AG10803 (cell line): ENCODE measurements around the gene HLCS.

Experiments used
- DNase-seq: peaks from one replicate; pipeline ENCODE4 v3.0.0; 2010; ENCODE audit warnings: low read depth
- H3K4me3 ChIP-seq: 2 replicates; pipeline ENCODE4 v1.5.1; 2011; ENCODE audit warnings: mild to moderate bottlenecking, low read length, control low read depth
- TF ChIP-seq, protein P1 (sequence below): conservative IDR thresholded peaks from 2 replicates; pipeline ENCODE4 v1.5.1; 2011; ENCODE audit warnings: mild to moderate bottlenecking, low read length, control low read depth, inconsistent platforms

The HLCS gene

DNA sequence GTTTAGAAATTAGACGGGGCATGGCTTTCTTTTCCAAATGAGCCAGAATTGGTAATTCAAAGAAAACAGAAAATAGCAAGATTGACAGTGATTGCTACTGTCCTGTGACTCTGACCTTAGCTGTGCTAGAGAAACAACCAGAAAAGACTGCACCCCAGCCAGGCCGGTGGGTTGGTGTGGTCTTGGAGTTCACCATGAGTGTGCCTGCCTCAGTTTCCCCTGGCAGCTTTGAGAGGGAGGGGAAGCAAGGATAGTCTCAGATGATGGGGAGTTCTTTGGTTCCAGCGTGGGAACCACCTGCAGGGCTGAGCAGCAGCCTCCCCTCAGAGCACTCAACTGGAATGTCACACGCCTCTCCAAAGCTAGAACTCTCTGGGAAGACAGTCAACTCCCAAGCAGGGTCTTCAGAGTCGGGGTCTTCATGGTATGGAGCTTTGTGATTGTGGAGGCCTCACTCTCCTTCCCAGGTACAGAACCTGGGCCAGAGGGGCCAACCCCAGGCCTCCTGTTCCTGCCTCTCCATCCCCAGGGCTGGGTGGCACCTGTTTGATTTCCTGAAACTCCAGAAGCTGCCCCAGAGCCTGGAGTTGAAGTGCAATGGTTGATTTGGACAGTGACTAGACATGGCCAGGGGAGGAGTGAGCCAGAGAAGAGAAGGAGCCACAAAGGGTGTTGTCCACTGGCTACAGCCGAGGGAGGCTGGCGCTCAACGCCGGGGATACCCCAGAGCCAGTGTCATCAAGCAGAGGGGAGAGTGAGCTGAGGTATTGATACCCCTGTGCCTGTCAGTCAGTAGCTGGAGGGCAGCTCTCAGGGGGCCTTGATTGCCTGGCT, 231.9 kb downstream of the HLCS start:
- TF ChIP-seq, protein P1, sequence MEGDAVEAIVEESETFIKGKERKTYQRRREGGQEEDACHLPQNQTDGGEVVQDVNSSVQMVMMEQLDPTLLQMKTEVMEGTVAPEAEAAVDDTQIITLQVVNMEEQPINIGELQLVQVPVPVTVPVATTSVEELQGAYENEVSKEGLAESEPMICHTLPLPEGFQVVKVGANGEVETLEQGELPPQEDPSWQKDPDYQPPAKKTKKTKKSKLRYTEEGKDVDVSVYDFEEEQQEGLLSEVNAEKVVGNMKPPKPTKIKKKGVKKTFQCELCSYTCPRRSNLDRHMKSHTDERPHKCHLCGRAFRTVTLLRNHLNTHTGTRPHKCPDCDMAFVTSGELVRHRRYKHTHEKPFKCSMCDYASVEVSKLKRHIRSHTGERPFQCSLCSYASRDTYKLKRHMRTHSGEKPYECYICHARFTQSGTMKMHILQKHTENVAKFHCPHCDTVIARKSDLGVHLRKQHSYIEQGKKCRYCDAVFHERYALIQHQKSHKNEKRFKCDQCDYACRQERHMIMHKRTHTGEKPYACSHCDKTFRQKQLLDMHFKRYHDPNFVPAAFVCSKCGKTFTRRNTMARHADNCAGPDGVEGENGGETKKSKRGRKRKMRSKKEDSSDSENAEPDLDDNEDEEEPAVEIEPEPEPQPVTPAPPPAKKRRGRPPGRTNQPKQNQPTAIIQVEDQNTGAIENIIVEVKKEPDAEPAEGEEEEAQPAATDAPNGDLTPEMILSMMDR, result no peak
- no peak overlapping the region for H3K4me3 ChIP-seq
- DNase-seq, result no peak

DNA sequence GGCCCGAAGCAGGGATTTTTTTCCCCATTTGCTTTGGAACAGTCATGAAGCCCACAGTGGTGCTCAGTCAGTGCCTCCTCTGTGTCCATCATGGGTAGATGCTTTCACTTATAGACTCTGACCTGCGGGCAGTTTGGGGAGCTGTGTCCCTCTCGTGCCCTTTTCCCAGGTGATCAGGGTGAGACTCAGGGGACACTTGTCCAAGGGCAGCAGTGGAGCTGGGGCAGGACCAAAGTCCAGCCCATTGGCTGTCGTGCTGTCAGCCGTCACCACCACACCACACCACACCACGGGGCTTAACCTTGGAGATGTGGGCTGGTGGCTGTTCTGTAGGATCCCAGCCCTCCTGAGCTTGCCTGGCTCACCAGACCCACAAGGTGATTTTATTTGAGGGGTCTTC, 232.6 kb downstream of the HLCS start:
- no peak for DNase-seq
- TF ChIP-seq, protein P1, result no peak
- no peak overlapping the region for H3K4me3 ChIP-seq

DNA sequence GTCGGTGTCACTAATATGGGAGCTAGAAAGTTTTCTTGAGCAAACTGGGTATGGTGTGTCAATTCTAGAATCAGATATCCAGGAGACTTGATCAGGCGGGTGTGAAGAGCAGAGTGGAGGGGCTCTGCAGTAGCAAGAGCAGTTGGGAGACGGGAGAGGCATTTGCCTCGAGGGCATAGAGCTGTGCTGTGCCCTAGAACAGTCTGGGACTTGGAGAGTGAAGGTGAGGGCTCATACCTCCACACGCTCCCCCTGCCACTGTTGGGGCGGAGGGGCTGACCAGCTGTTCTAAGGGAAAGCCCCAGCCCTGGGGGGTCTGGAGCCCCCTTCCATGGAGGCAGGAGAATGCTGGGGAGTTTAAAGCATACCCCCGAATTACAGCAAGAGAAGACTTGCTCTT, 233.7 kb downstream of the HLCS start:
- DNase-seq, result no peak
- TF ChIP-seq, protein P1, result no peak
- no peak overlapping the region for H3K4me3 ChIP-seq

DNA sequence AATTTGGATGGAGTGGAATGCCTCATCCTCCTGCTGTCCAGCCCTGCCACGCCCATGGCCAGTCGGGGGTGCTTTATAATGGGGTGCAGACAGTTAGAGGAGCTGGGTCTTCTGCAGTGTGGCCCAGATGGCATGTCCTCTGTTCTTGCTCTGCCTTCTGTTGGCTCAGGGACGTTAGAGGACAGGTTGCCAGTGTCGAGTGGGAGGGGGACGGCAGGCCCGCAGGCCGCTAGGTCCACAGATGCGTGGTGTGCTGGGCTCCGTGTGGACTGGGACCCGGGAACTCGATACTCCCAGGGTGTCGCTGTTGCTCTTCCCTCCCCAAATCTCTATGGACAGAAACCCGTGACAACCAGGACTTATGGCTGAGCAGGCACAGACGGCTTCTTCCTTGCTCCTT, 234.3 kb downstream of the HLCS start:
- DNase-seq, result no peak
- TF ChIP-seq, protein P1, result no peak

DNA sequence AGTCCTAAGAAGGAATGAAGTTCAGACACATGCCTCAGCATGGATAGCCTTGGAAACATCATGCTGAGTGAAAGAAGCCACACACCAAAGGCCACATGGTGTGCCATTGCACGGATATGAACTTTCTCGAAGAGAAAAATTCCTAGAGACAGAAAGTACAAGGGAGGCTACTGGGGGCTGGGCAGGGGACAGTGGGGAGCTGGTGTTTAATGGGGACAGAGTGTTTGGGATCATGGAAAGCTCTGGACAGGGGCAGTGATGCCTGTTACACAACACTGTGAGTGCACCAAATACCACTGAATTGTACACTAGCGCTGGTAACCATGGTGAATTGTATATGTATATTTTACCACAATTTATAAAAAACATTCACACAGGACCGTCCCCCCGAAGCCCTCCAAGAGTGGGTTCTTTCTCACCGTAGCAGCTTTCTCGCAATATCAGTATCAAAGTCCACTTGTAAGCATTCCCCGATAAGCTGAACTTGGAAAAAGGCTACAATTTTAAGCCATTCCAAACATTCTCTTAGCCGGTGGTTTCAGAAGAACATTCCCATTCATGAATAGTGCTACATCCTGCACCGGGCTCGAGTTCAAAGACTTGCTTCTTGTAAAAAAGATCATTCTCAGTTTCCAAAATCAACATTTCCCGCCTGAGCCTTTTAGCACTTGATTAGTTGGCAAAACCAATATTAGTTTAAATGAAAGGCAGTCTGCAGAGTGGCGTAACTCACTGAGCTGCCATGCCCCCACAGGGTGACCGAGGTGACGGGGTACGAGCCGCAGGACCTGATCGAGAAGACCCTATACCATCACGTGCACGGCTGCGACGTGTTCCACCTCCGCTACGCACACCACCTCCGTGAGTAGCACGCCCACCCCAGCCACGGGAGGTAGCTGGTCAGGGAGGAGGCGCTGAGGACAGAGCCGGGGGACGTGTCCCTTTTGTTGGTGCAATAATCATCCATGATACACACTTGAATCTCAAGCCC, 235.9 kb downstream of the HLCS start:
- H3K4me3 ChIP-seq, result no peak overlapping the region
- TF ChIP-seq, protein P1, result no peak
- DNase-seq, result no peak

More for the DNA sequence above, 234.3 kb downstream of the HLCS start:
- no peak overlapping the region for H3K4me3 ChIP-seq

DNA sequence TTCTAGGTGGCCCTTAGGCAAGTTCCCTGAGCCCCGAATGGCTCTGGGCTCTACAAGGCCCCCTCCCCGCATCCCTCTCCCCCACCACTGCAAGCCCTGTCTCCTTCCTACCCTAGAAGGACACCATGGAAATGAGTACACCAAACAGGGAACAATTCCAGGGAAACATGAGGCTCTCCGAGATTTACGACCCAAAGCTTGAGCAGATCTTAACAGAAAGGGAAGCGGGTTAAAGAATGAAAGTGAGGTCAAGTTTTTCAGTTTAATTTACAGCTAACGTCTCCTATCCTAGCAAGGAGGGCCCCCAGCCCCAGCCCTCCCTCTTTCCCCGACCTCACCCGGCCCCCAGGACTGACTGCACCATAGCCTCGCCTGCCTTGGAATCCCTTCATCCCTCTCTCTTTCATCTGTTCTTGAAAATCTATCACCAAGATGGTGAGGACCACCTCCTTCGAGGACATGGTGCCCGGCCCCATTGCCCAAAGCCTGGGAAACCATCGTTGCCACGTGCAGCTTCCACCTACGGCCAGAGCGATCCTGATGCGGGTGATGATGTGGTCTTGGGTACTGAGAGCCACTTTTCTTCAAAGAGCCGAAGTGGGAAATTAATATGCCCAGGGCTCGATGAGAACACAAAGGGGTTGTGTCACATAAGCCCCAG, 237.0 kb downstream of the HLCS start:
- no peak overlapping the region for H3K4me3 ChIP-seq
- TF ChIP-seq, protein P1, result no peak
- no peak for DNase-seq
